GM12864 (cell line): ENCODE results near the gene HSPA2.
"Not testable (repeated sequence)": the region's sequence is repeated elsewhere in the genome, so short reads cannot be mapped to it uniquely, and the experiment has no call there.

Source experiments
- DNase-seq: peaks from one replicate; pipeline ENCODE4 v3.0.0-alpha.2; 2011; ENCODE audit warnings: low read depth
- H3K4me3 ChIP-seq: 2 replicates; pipeline ENCODE4 v1.5.1; 2011; ENCODE audit warnings: mild to moderate bottlenecking, low read depth, low read length, control low read depth
- CTCF ChIP-seq: IDR thresholded peaks from 2 replicates; pipeline ENCODE4 v1.5.1; 2011; ENCODE audit warnings: low read depth, mild to moderate bottlenecking, moderate library complexity, low read length, control low read depth, inconsistent platforms; ENCODE audit errors: missing control alignments

The HSPA2 gene

GRCh38 chr14:64561631-64562030 lies 21.1 kb downstream of the HSPA2 start:
- H3K4me3 ChIP-seq = no peak overlapping the region
- TF ChIP-seq CTCF = no peak
- no peak for DNase-seq

GRCh38 chr14:64562436-64562835 lies 21.9 kb downstream of the HSPA2 start:
- no peak for TF ChIP-seq CTCF
- no peak for DNase-seq
- H3K4me3 ChIP-seq = no peak overlapping the region

GRCh38 chr14:64563696-64564095 lies 23.2 kb downstream of the HSPA2 start:
- no peak overlapping the region for H3K4me3 ChIP-seq
- no peak for DNase-seq
- TF ChIP-seq CTCF = no peak

GRCh38 chr14:64566651-64567122 lies 26.1 kb downstream of the HSPA2 start:
- no peak for DNase-seq

GRCh38 chr14:64569138-64569631 lies 28.6 kb downstream of the HSPA2 start:
- no peak for TF ChIP-seq CTCF
- DNase-seq = no peak
- no peak overlapping the region for H3K4me3 ChIP-seq

More at GRCh38 chr14:64566651-64567122, 26.1 kb downstream of the HSPA2 start:
- no peak overlapping the region for H3K4me3 ChIP-seq
- TF ChIP-seq CTCF = no peak

- not testable (repeated sequence) for H3K4me3 ChIP-seq, DNase-seq
Observed at GRCh38 chr14:64569646-64570045, 29.1 kb downstream of the HSPA2 start.

- DNase-seq = no peak
- TF ChIP-seq CTCF = no peak
- H3K4me3 ChIP-seq = no peak overlapping the region
Observed at GRCh38 chr14:64572386-64573104, 32.0 kb downstream of the HSPA2 start.
